GM12878 (cell line): ENCODE data around the gene C19orf12. TPM values are rescaled to one million over a fixed set of nuclear protein-coding genes. Genes with fewer than 3 reads are reported as not detected.

ENCODE experiments used
- ATAC-seq: fragments of 200-7000 bp; cut with Tn5 transposase; 3 replicates; pipeline ENCODE4 v1.9.1; 2020; ENCODE audit warnings: mild to moderate bottlenecking, moderate library complexity
- BruUV-seq: library from RNA; stranded (reverse); fragments of 400-500 nt; replicated peaks from 2 replicates; lab custom pipeline; 2021; lab: Mats Ljungman, UMichigan
- CTCF ChIA-PET: fragments of 300-600 bp; sonication (Branson Sonifier 250); formaldehyde crosslinking; extraction: SDS; loops from one replicate; lab custom pipeline; 2021; ENCODE audit warnings: inconsistent platforms; lab: Yijun Ruan, JAX
- POLR2A ChIA-PET: fragments of 350-600 bp; formaldehyde crosslinking; extraction: SDS; loops from one replicate; lab custom pipeline; 2021; ENCODE audit warnings: inconsistent platforms; lab: Charles Lee
- RAD21 ChIA-PET: fragments of 300-600 bp; sonication (Branson Sonifier 250); formaldehyde crosslinking; loops from one replicate; lab custom pipeline; 2023; ENCODE audit warnings: antibody characterized with exemption; ENCODE audit not compliant: unreplicated experiment; lab: Charles Lee
- SMC1A ChIA-PET: fragments of 300-600 bp; sonication (Branson Sonifier 250); formaldehyde crosslinking; loops from one replicate; lab custom pipeline; 2023; ENCODE audit not compliant: unreplicated experiment, uncharacterized antibody; lab: Charles Lee
- DNase-seq: peaks from one replicate; pipeline ENCODE4 v3.0.0-alpha.2; 2011; ENCODE audit warnings: low read depth, low spot score
- FAIRE-seq: peaks from 3 replicates; lab custom pipeline; 2011; peaks lifted over from hg19 to GRCh38; lab: Jason Lieb, UNC
- H2AFZ ChIP-seq: 2 replicates; pipeline ENCODE4 v1.6.0; 2011; ENCODE audit warnings: low read depth, low read length, control low read depth; ENCODE audit not compliant: control insufficient read depth
- H3K27ac ChIP-seq: 2 replicates; pipeline ENCODE4 v1.5.1; 2011; ENCODE audit warnings: control low read depth; ENCODE audit not compliant: control insufficient read depth, insufficient read depth
- H3K27me3 ChIP-seq, 2 experiments: replicated peaks in 1 of 2; 2 replicates each; pipeline versions ENCODE4 v1.6.0 to v1.6.1; 2011; ENCODE audit warnings: low read length in 1 of 2; ENCODE audit not compliant: control insufficient read depth in 2 of 2, insufficient read depth in 2 of 2
- H3K36me3 ChIP-seq, 2 experiments: 2 replicates each; pipeline ENCODE4 v1.5.1; 2011; ENCODE audit warnings: low read length in 1 of 2; ENCODE audit not compliant: control insufficient read depth in 2 of 2, insufficient read depth in 2 of 2
- H3K4me1 ChIP-seq: 2 replicates; pipeline ENCODE4 v1.6.1; 2011; ENCODE audit warnings: mild to moderate bottlenecking, low read length, moderate library complexity, mixed read lengths; ENCODE audit not compliant: control insufficient read depth, insufficient read depth
- H3K4me2 ChIP-seq: 2 replicates; pipeline ENCODE4 v1.6.0; 2011; ENCODE audit warnings: control low read depth; ENCODE audit not compliant: control insufficient read depth, insufficient read depth
- H3K4me3 ChIP-seq: fragments of 200-600 bp; sonication (generic); 2 replicates; pipeline ENCODE4 v1.5.1; 2016
- H3K79me2 ChIP-seq: 2 replicates; pipeline ENCODE4 v1.6.0; 2011; ENCODE audit warnings: low read length; ENCODE audit not compliant: control insufficient read depth, insufficient read depth
- H3K9ac ChIP-seq: 2 replicates; pipeline ENCODE4 v1.8.0; 2011; ENCODE audit warnings: low read length, control low read depth, mixed read lengths; ENCODE audit not compliant: control insufficient read depth, insufficient read depth
- H3K9me3 ChIP-seq: replicated peaks from 3 replicates; pipeline ENCODE4 v1.5.1; 2011; ENCODE audit warnings: mild to moderate bottlenecking, low read length; ENCODE audit not compliant: control insufficient read depth, insufficient read depth
- H4K20me1 ChIP-seq: 2 replicates; pipeline ENCODE4 v1.6.0; 2011; ENCODE audit not compliant: control insufficient read depth, insufficient read depth
- BHLHE40 ChIP-seq, 2 experiments: fragments of 450-650 bp in 1 of 2; IDR thresholded peaks; 2 replicates each; pipeline ENCODE4 v1.6.1; 2011 to 2017; ENCODE audit warnings: low read depth in 2 of 2, borderline replicate concordance in 1 of 2, improper control_type of control experiment in 1 of 2, low read length in 1 of 2, mild to moderate bottlenecking in 1 of 2
- BRCA1 ChIP-seq: IDR thresholded peaks from 2 replicates; pipeline ENCODE4 v1.6.1; 2011; ENCODE audit warnings: low read depth, low read length, improper control_type of control experiment
- CHD4 ChIP-seq: fragments of 200-600 bp; sonication (generic); IDR thresholded peaks from 2 replicates; pipeline ENCODE4 v1.6.1; 2016; ENCODE audit warnings: mild to moderate bottlenecking
- EGR1 ChIP-seq, 2 experiments: IDR thresholded peaks; 1 replicate in 1 of 2; 2 replicates in 1 of 2; pipeline ENCODE4 v1.6.1; 2011 to 2012; ENCODE audit warnings: low read depth in 2 of 2, low read length in 2 of 2, borderline replicate concordance in 1 of 2, mild to moderate bottlenecking in 1 of 2, moderate library complexity in 1 of 2
- ESRRA ChIP-seq: IDR thresholded peaks from 2 replicates; pipeline ENCODE4 v1.6.1; 2012; ENCODE audit warnings: mild to moderate bottlenecking, low read length, improper control_type of control experiment
- IKZF1 ChIP-seq: fragments of 450-650 bp; conservative IDR thresholded peaks from 2 replicates; pipeline ENCODE4 v1.6.1; 2017; ENCODE audit warnings: antibody characterized with exemption, mild to moderate bottlenecking
- PAX8 ChIP-seq: fragments of 450-650 bp; IDR thresholded peaks from 2 replicates; pipeline ENCODE4 v1.6.1; 2017; ENCODE audit warnings: mild to moderate bottlenecking, moderate library complexity
- RB1 ChIP-seq: fragments of 450-650 bp; formaldehyde crosslinking; IDR thresholded peaks from 2 replicates; pipeline ENCODE4 v1.6.1; 2017; ENCODE audit warnings: mild to moderate bottlenecking, borderline replicate concordance
- SMAD1 ChIP-seq: fragments of 450-650 bp; IDR thresholded peaks from 2 replicates; pipeline ENCODE4 v1.6.1; 2018; ENCODE audit warnings: mild to moderate bottlenecking, low read depth; ENCODE audit not compliant: partially characterized antibody
- STAT3 ChIP-seq: IDR thresholded peaks from 2 replicates; pipeline ENCODE4 v1.6.1; 2011; ENCODE audit warnings: low read depth, low read length, improper control_type of control experiment
- ZBTB4 ChIP-seq: fragments of 450-650 bp; formaldehyde crosslinking; IDR thresholded peaks from 2 replicates; pipeline ENCODE4 v1.4.0; 2022; ENCODE audit warnings: mild to moderate bottlenecking, moderate library complexity
- WGBS: methylation state at CpG from one replicate; pipeline ENCODE4 v1.1.6; 2016; ENCODE audit warnings: low lambda C conversion rate; ENCODE audit not compliant: insufficient replicate concordance, insufficient coverage; ENCODE audit errors: missing lambda C conversion rate; 5-methylcytosine and 5-hydroxymethylcytosine counted together
- in situ Hi-C: fragments of 300-500 bp; cut with MboI; formaldehyde crosslinking; loops from 9 replicates; pipeline ENCODE4 v1.14.3; 2018; ENCODE audit warnings: mixed read lengths
- intact Hi-C: fragments of 100-400 bp; cut with micrococcal nuclease; formaldehyde crosslinking; loops from one replicate; pipeline ENCODE4 v1.14.2; 2022; ENCODE audit not compliant: unreplicated experiment
- polyA plus RNA-seq, 11 experiments: library from polyadenylated mRNA; depleted of rRNA in 4 of 11; unstranded in 6 of 11; stranded (reverse) in 5 of 11; fragments of >200 nt; fragmentation: Nextera tagmentation in 4 of 11; fragmentation: Illumina TruSeq in 1 of 11; extraction: Ambion mirVana in 4 of 11; extraction: Trizol in 1 of 11; gene quantifications; 1 replicate in 1 of 11; 2 replicates in 10 of 11; pipeline versions ENCODE4 v1.2.1 to v1.2.3, GENCODE V29; 2011 to 2016; ENCODE audit warnings: inconsistent platforms in 2 of 11, missing spikeins in 2 of 11, low read depth in 1 of 11
- total RNA-seq, 4 experiments: library from RNA; depleted of rRNA in 3 of 4; stranded (reverse); fragments of >200 nt in 3 of 4; fragmentation: Illumina TruSeq in 1 of 4; extraction: Trizol in 1 of 4; gene quantifications; 2 replicates each; pipeline versions ENCODE4 v1.2.1 to v1.2.3, GENCODE V29; 2013 to 2021

C19orf12 gene
- total and polyA plus RNA-seq, 10 of the 15 experiments (the other 5 are each of a cell fraction or from before 2014, with no cell fraction given) = 2.3 to 23.5 (median 20.3) TPM

GRCh38 chr19:29724102-29724641, 9.1 kb upstream of the C19orf12 start:
- no TSS peak for BruUV-seq
- no peak for DNase-seq
- H3K36me3 ChIP-seq = no peaks in the 10 kb centered on the region
- no peaks in the 10 kb centered on the region for H3K9me3 ChIP-seq
- peak in 1 of 2 experiments; percentile 26; a peak in 1 of 3 replicates for TF ChIP-seq EGR1 (IDR thresholded peaks at IDR 0.05; ENCODE audit: borderline replicate concordance in 1 of 2, low read depth in 2 of 2, low read length in 2 of 2)
- TF ChIP-seq BHLHE40 (IDR thresholded peaks at IDR 0.05; ENCODE audit: borderline replicate concordance in 1 of 2, low read depth in 2 of 2, low read length in 1 of 2) = peak; percentile 34 to 78; a peak in 2 of 4 replicates
- TF ChIP-seq ESRRA = no peak
- no peak for FAIRE-seq
- no peak overlapping the region for H2AFZ ChIP-seq
- H3K4me1 ChIP-seq = no peaks in the 10 kb centered on the region
- no peak overlapping the region for H3K9ac ChIP-seq
- ChIA-PET RAD21 (no interaction called here), POLR2A (no interaction called here), CTCF (no interaction called here), SMC1A (no interaction called here)
- intact Hi-C loops = no loop called here
- no peaks in the 10 kb centered on the region for H3K79me2 ChIP-seq
- 0 out of 2 replicates have a peak overlapping the region, but pooled peaks have one; percentile 16 for H3K4me3 ChIP-seq
- in situ Hi-C loops = loop anchor here (25.0 kb wide), 1 partner anchor 512 kb away; the partner anchor contains the start of gene UQCRFS1
- no peak overlapping the region for H3K27ac ChIP-seq
- peak overlapping the region; percentile 5; the same call in 1 of the 2 replicates for H3K4me2 ChIP-seq
- peaks cover 0 to 2% of the 10 kb centered on the region in 2 experiments; a peak in 2 of 4 replicates for H3K27me3 ChIP-seq
- H4K20me1 ChIP-seq = no peaks in the 10 kb centered on the region
- ATAC-seq = no peak
- WGBS = 13% methylated on average over 28 of the region's 39 CpGs

- no peaks in the 10 kb centered on the region for H4K20me1 ChIP-seq
- TF ChIP-seq IKZF1 (no peak), ZBTB4 (no peak), STAT3 (no peak), SMAD1 (no peak), PAX8 (no peak), BRCA1 (no peak), RB1 (no peak), CHD4 (no peak)
These were observed 2.0 kb upstream of the C19orf12 start for GRCh38 chr19:29717051-29717450.

More at GRCh38 chr19:29717051-29717450, 2.0 kb upstream of the C19orf12 start:
- Histone ChIP-seq H3K79me2 (peaks cover 27% of the 10 kb centered on the region), H3K9me3 (no peaks in the 10 kb centered on the region), H3K9ac (no peak overlapping the region), H3K4me2 (no peak overlapping the region), H3K4me3 (no peak overlapping the region), H3K27ac (no peak overlapping the region), H2AFZ (no peak overlapping the region), H3K4me1 (peaks cover 11% of the 10 kb centered on the region), H3K27me3 (no peaks in the 10 kb centered on the region), H3K36me3 (no peaks in the 10 kb centered on the region)
- FAIRE-seq = no peak
- SMC1A ChIA-PET = interaction anchor here (1.0 to 4.2 kb wide), 13 partner anchors 9 to 142 kb away, joined by 3 to 59 read pairs (median 5); partner anchors contain the start of genes PLEKHF1 and POP4
- 56% methylated on average over 14 of the region's 16 CpGs for WGBS
- CTCF ChIA-PET = interaction anchor here (0.9 to 9.5 kb wide), 25 partner anchors 8 to 241 kb away, joined by 3 to 237 read pairs (median 6); partner anchors contain the start of genes PLEKHF1 and POP4
- ATAC-seq = no peak
- DNase-seq = no peak
- POLR2A ChIA-PET = interaction anchor here (0.8 to 2.3 kb wide), 3 partner anchors 13 to 111 kb away, joined by 3 to 17 read pairs (median 6); partner anchors contain the start of genes PLEKHF1 and POP4
- BruUV-seq = no TSS peak
- RAD21 ChIA-PET = interaction anchor here (0.6 to 6.4 kb wide), 20 partner anchors 9 to 171 kb away, joined by 3 to 78 read pairs (median 5); partner anchors contain the start of genes PLEKHF1 and POP4
- in situ Hi-C loops (loop anchor here (10.0 to 25.0 kb wide), 2 partner anchors 112 to 505 kb away; partner anchors contain the start of genes POP4 and UQCRFS1), intact Hi-C loops (loop anchor here (2.0 kb wide), 1 partner anchor 52 kb away; the partner anchor contains the start of gene PLEKHF1)
